ENCODE data around the gene PWP1. TPM values are rescaled to one million over a fixed set of nuclear protein-coding genes. Genes with fewer than 3 reads are reported as not detected.
A peak's percentile ranks its signal among the peaks of the same experiment; 100 is the strongest.

The PWP1 gene
- total and polyA plus RNA-seq, 2 experiments from 2014 or later: 54.8 to 60.4 TPM

GRCh38 chr12:107736914-107737313 is 51.3 kb downstream of the PWP1 start:
- Histone ChIP-seq H3K9me3 (ENCODE audit: low read depth) (no peaks in the 10 kb centered on the region), H3K27ac (no peak overlapping the region), H3K9me2 (replicated peaks; ENCODE audit: insufficient read depth) (no peaks in the 10 kb centered on the region), H3K36me3 (replicated peaks; ENCODE audit: insufficient read depth, low read depth) (peaks cover 3% of the 10 kb centered on the region), H3K27me3 (no peaks in the 10 kb centered on the region), H3K4me2 (no peak overlapping the region), H3K79me2 (no peaks in the 10 kb centered on the region), H3K4me1 (ENCODE audit: insufficient read depth) (no peaks in the 10 kb centered on the region), H4K20me1 (ENCODE audit: insufficient read depth, poor library complexity, severe bottlenecking) (peaks cover 4% of the 10 kb centered on the region), H3K4me3 (no peak overlapping the region), H2AFZ (no peak overlapping the region)
- no peak for DNase-seq (ENCODE audit: low spot score)
- TF ChIP-seq EZH2 (IDR thresholded peaks at IDR 0.05; ENCODE audit: borderline replicate concordance) (no peak), CTCF (IDR thresholded peaks at IDR 0.05; ENCODE audit: poor library complexity) (no peak), EZH2phosphoT487 (IDR thresholded peaks at IDR 0.05; ENCODE audit: low read depth, severe bottlenecking, unreplicated experiment) (no peak)
- 98% methylated on average over 4 of the region's 4 CpGs for WGBS (ENCODE audit: low lambda C conversion rate, missing lambda C conversion rate)

- TF ChIP-seq EZH2 (IDR thresholded peaks at IDR 0.05; ENCODE audit: borderline replicate concordance) (no peak), CTCF (IDR thresholded peaks at IDR 0.05; ENCODE audit: poor library complexity) (no peak), EZH2phosphoT487 (IDR thresholded peaks at IDR 0.05; ENCODE audit: low read depth, severe bottlenecking, unreplicated experiment) (no peak)
- no peak overlapping the region for H3K4me3 ChIP-seq
- peaks cover 5% of the 10 kb centered on the region for H3K36me3 ChIP-seq (replicated peaks; ENCODE audit: insufficient read depth, low read depth)
Observed at GRCh38 chr12:107748472-107748871, 62.9 kb downstream of the PWP1 start.

GRCh38 chr12:107749083-107749482 is 63.5 kb downstream of the PWP1 start:
- 100% methylated on average over 1 of the region's 1 CpG for WGBS (ENCODE audit: low lambda C conversion rate, missing lambda C conversion rate)
- H3K4me1 ChIP-seq (ENCODE audit: insufficient read depth): no peaks in the 10 kb centered on the region
- H3K27me3 ChIP-seq: no peaks in the 10 kb centered on the region
- H3K9me3 ChIP-seq (ENCODE audit: low read depth): no peaks in the 10 kb centered on the region
- H3K4me2 ChIP-seq: no peak overlapping the region
- peaks cover 5% of the 10 kb centered on the region for H3K36me3 ChIP-seq (replicated peaks; ENCODE audit: insufficient read depth, low read depth)
- H3K79me2 ChIP-seq: peaks cover 43% of the 10 kb centered on the region
- H2AFZ ChIP-seq: no peak overlapping the region
- TF ChIP-seq EZH2phosphoT487 (IDR thresholded peaks at IDR 0.05; ENCODE audit: low read depth, severe bottlenecking, unreplicated experiment) (no peak), EZH2 (IDR thresholded peaks at IDR 0.05; ENCODE audit: borderline replicate concordance) (no peak), CTCF (IDR thresholded peaks at IDR 0.05; ENCODE audit: poor library complexity) (no peak)
- no peaks in the 10 kb centered on the region for H3K9me2 ChIP-seq (replicated peaks; ENCODE audit: insufficient read depth)
- no peak overlapping the region for H3K4me3 ChIP-seq
- H3K27ac ChIP-seq: no peak overlapping the region
- DNase-seq (ENCODE audit: low spot score): no peak
- peaks cover 4% of the 10 kb centered on the region for H4K20me1 ChIP-seq (ENCODE audit: insufficient read depth, poor library complexity, severe bottlenecking)

More at GRCh38 chr12:107748472-107748871, 62.9 kb downstream of the PWP1 start:
- Histone ChIP-seq H3K9me3 (ENCODE audit: low read depth) (no peaks in the 10 kb centered on the region), H2AFZ (no peak overlapping the region), H3K9me2 (replicated peaks; ENCODE audit: insufficient read depth) (no peaks in the 10 kb centered on the region), H3K27me3 (no peaks in the 10 kb centered on the region), H4K20me1 (ENCODE audit: insufficient read depth, poor library complexity, severe bottlenecking) (peaks cover 4% of the 10 kb centered on the region), H3K4me2 (no peak overlapping the region), H3K79me2 (peaks cover 38% of the 10 kb centered on the region), H3K27ac (no peak overlapping the region), H3K4me1 (ENCODE audit: insufficient read depth) (no peaks in the 10 kb centered on the region)
- 90% methylated on average over 6 of the region's 6 CpGs for WGBS (ENCODE audit: low lambda C conversion rate, missing lambda C conversion rate)
- DNase-seq (ENCODE audit: low spot score): no peak

- H3K79me2 ChIP-seq: peaks cover 42% of the 10 kb centered on the region
- H2AFZ ChIP-seq: no peak overlapping the region
- H3K9me2 ChIP-seq (replicated peaks; ENCODE audit: insufficient read depth): no peaks in the 10 kb centered on the region
- peak overlapping the region; percentile 50 for H3K4me3 ChIP-seq
- 41% methylated on average over 3 of the region's 3 CpGs for WGBS (ENCODE audit: low lambda C conversion rate, missing lambda C conversion rate)
- peaks cover 13% of the 10 kb centered on the region for H4K20me1 ChIP-seq (ENCODE audit: insufficient read depth, poor library complexity, severe bottlenecking)
- peak; percentile 89 for DNase-seq (ENCODE audit: low spot score)
- H3K9me3 ChIP-seq (ENCODE audit: low read depth): no peaks in the 10 kb centered on the region
- H3K36me3 ChIP-seq (replicated peaks; ENCODE audit: insufficient read depth, low read depth): peaks cover 7% of the 10 kb centered on the region
- H3K27me3 ChIP-seq: no peaks in the 10 kb centered on the region
- H3K4me2 ChIP-seq: peak overlapping the region; percentile 82
- no peak for TF ChIP-seq EZH2 (IDR thresholded peaks at IDR 0.05; ENCODE audit: borderline replicate concordance)
- no peak for TF ChIP-seq CTCF (IDR thresholded peaks at IDR 0.05; ENCODE audit: poor library complexity)
- no peak for TF ChIP-seq EZH2phosphoT487 (IDR thresholded peaks at IDR 0.05; ENCODE audit: low read depth, severe bottlenecking, unreplicated experiment)
- H3K27ac ChIP-seq: peak overlapping the region; percentile 91
- H3K4me1 ChIP-seq (ENCODE audit: insufficient read depth): no peaks in the 10 kb centered on the region
Observed at GRCh38 chr12:107759410-107759809, 73.8 kb downstream of the PWP1 start.

Measured in hepatocyte (in vitro differentiated cells).